Activated naive CD8-positive, alpha-beta T cell treated with anti-CD3 and anti-CD28 coated beads, Interleukin-2, amount 50 U/mL, for 24 hours (primary cell): Measurements from ENCODE around the gene REN.
A peak's percentile ranks its signal among the peaks of the same experiment; 100 is the strongest.

Source experiments
- ATAC-seq: fragments of 150-1000 bp; cut with Tn5 transposase; one replicate; pipeline ENCODE4 v1.10.0; 2021
- DNase-seq: peaks from one replicate; pipeline ENCODE4 v3.0.0; 2021
- H3K27ac Mint-ChIP-seq: one replicate; pipeline ENCODE4 v1.8.0; 2021; ENCODE audit warnings: mild to moderate bottlenecking, mixed read lengths
- H3K27me3 Mint-ChIP-seq: one replicate; pipeline ENCODE4 v1.8.0; 2021; ENCODE audit warnings: mixed read lengths
- H3K36me3 Mint-ChIP-seq: one replicate; pipeline ENCODE4 v1.8.0; 2021; ENCODE audit warnings: low read depth, mixed read lengths
- H3K4me1 Mint-ChIP-seq: one replicate; pipeline ENCODE4 v1.8.0; 2021; ENCODE audit warnings: mixed read lengths
- H3K4me3 Mint-ChIP-seq: one replicate; pipeline ENCODE4 v1.8.0; 2021; ENCODE audit warnings: mild to moderate bottlenecking, moderate library complexity, mixed read lengths
- H3K9me3 Mint-ChIP-seq: one replicate; pipeline ENCODE4 v1.8.0; 2021; ENCODE audit warnings: mixed read lengths

The REN gene

DNA sequence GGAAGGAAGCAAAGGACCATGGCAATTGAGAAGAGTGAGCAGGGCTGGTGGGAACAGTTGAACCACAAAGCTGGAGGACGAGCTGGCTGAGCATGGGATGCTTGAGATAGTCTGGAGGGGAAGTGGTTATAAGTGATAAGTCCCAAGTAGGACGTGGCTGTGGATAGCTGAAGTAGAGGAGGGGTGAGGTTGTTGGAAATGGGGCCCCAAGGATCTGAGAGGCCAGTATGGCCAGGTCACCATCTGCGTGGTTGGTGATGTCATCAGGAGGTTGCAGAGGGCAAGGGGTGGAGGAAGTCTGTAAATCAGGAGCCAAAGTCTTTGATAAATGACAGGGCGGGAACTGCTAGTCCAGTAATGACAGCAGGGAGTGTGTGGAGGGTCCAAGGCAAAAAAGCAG lies 11.0 kb upstream of the REN start:
- Mint-ChIP-seq H3K27me3 (peaks cover 2% of the 10 kb centered on the region), H3K9me3 (peaks cover 2% of the 10 kb centered on the region), H3K4me1 (no peaks in the 10 kb centered on the region), H3K4me3 (no peak overlapping the region), H3K36me3 (no peaks in the 10 kb centered on the region), H3K27ac (no peak overlapping the region)
- no peak for DNase-seq
- no peak for ATAC-seq

DNA sequence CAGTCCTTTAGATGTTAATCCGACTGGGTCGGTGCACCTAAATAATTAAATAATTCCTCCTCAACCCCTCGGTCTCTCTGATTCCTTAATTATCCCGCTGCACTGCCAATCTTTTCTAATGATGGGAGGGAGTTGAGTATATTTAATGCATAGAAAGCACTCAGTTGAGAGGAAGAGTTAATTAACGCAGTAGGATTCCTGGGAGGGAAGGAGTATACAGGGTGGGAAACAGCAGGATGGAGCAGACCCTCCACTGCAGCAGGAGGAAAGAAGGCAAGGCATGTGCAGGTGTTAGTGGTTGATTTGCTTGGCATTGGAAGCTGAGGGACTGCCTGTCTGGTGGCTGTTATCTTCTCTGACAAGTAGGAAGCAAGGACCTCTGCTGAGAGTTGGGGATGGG lies 9.9 kb upstream of the REN start:
- ATAC-seq = no peak
- H3K9me3 Mint-ChIP-seq = peaks cover 9% of the 10 kb centered on the region
- peaks cover 7% of the 10 kb centered on the region for H3K36me3 Mint-ChIP-seq
- H3K27me3 Mint-ChIP-seq = peaks cover 2% of the 10 kb centered on the region
- H3K4me3 Mint-ChIP-seq = no peak overlapping the region
- no peak for DNase-seq
- no peak overlapping the region for H3K27ac Mint-ChIP-seq
- H3K4me1 Mint-ChIP-seq = no peaks in the 10 kb centered on the region

DNA sequence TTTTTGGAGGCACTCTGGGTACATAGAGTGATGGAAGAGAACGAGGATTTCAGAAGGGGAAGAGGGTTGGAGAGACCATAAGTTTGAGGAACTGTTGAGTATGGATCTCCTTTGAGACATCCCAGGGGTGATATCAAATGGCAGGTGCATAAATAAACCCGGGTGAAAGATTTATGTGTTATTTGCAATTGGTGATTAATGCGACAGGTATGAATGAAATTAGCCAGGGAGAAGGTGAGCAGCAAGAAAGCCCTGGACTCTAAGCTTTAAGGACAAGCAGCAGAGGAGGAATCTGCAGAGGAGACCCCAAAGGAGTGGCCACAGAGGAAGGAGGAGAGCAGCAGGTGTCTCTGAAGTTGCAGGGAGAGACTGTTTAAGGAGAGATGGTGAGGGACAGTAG lies 8.8 kb upstream of the REN start:
- no peak overlapping the region for H3K4me3 Mint-ChIP-seq
- DNase-seq (no peak), ATAC-seq (no peak)
- no peaks in the 10 kb centered on the region for H3K4me1 Mint-ChIP-seq
- H3K36me3 Mint-ChIP-seq = peaks cover 10% of the 10 kb centered on the region
- H3K27ac Mint-ChIP-seq = no peak overlapping the region
- H3K27me3 Mint-ChIP-seq = peaks cover 2% of the 10 kb centered on the region
- H3K9me3 Mint-ChIP-seq = peaks cover 19% of the 10 kb centered on the region

DNA sequence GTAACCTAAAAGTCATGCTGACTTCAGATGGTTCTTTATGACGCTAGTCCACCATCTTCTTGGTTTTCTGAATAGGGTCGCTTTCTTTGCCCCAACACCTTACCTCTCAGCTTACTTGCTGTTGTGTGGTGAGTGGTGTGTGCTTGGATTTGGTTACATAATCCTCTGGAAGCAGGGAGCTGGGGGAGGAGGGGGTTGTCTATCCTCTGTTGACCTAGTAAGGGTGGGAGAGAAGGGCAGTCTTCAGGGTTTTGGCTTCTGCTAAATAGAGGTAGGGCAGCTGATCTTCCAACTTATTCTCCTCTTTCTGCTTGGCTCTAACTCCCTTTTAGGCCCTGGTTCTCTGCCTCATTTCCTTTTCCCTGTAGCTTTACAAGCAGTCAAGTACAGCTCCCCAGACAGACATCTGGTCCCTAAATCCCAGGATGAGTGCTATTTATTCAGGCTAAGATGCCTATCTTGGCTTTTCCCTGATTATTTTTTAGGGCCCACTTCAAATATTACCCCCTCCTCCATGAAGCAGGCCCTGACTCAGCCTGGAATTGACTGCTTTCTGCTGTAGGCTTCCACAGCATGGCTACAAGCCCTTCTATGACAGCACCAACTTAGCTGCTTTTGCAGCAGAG lies 6.4 kb upstream of the REN start:
- H3K36me3 Mint-ChIP-seq = peaks cover 10% of the 10 kb centered on the region
- DNase-seq = no peak
- peaks cover 2% of the 10 kb centered on the region for H3K27me3 Mint-ChIP-seq
- H3K9me3 Mint-ChIP-seq = peaks cover 31% of the 10 kb centered on the region
- H3K4me1 Mint-ChIP-seq = no peaks in the 10 kb centered on the region
- no peak for ATAC-seq
- no peak overlapping the region for H3K4me3 Mint-ChIP-seq
- no peak overlapping the region for H3K27ac Mint-ChIP-seq

DNA sequence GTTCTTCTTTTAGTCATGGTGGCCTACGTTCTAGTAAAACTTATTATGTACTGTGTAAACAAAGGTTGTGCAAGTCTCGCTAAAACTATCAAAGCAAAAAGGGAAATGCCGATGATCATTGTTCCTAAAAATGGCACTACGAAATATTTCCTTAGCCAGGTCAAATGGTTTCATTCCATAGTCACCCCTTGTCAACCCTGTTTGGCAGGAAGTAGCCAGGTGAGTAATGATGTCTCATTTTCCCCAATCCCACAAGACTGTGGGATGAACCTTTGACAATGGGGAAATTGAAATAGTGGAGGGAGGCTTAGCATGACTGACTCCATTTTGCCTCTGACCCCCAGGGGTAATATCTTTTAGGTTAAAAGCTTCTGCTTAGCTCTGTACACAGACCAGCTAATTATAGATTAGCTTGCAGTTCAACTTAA lies 5.6 kb upstream of the REN start:
- DNase-seq = no peak
- no peak for ATAC-seq
- Mint-ChIP-seq H3K9me3 (peaks cover 35% of the 10 kb centered on the region), H3K36me3 (peaks cover 10% of the 10 kb centered on the region), H3K27ac (no peak overlapping the region), H3K4me3 (no peak overlapping the region), H3K4me1 (no peaks in the 10 kb centered on the region), H3K27me3 (peaks cover 2% of the 10 kb centered on the region)

DNA sequence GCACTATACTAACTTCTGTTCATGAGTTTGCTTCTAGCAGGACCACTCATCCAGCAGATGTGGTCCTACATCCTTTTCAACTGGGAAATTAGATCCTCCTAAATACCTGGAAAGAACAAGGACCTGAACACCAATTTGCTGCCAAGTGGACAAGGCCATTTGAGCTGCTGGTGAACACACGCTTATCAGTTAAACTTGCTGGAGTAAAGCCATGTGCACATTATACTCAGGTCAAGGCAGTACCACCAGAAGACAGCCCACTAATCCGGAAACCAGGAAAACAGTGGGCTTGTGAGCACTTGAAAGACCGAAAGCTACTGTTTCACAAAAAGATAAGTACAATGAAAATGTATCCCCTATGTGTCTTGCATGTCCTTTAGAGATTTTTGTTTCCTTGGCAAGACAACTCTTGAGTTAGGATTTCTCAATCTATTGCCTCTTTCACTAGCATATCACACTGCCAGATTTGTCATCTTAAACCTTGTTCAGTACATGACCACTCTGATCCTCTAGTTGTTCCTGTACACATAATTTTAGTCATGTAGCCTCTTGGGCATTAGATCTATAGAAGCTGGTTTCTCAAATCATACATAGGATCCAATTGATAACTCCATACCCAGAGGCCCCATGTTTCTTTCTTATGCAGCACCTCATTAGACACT lies 4.5 kb upstream of the REN start:
- H3K9me3 Mint-ChIP-seq = peaks cover 35% of the 10 kb centered on the region
- ATAC-seq = no peak
- H3K27ac Mint-ChIP-seq = no peak overlapping the region
- H3K27me3 Mint-ChIP-seq = peaks cover 2% of the 10 kb centered on the region
- no peak for DNase-seq
- no peak overlapping the region for H3K4me3 Mint-ChIP-seq
- no peaks in the 10 kb centered on the region for H3K4me1 Mint-ChIP-seq
- peaks cover 10% of the 10 kb centered on the region for H3K36me3 Mint-ChIP-seq

DNA sequence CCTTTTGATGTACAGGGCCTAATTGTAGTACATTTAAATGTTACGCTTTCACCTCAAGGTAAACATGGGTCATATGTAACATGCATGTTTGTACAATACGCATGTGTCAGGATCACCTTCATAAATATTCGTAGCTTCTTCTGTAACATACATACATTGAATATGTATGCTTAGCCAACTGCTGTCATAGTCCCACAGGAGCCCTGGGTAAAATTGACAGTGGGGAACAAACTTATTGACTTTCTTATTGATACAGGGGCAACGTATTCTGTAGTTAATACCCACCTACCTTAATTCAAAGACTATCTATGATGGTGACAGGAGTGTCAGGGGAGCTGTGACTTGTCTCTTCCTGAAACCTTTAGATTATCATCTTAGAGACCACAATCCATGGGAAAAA lies 3.7 kb upstream of the REN start:
- peaks cover 10% of the 10 kb centered on the region for H3K36me3 Mint-ChIP-seq
- peaks cover 2% of the 10 kb centered on the region for H3K27me3 Mint-ChIP-seq
- peaks cover 35% of the 10 kb centered on the region for H3K9me3 Mint-ChIP-seq
- H3K27ac Mint-ChIP-seq = no peak overlapping the region
- H3K4me1 Mint-ChIP-seq = no peaks in the 10 kb centered on the region
- no peak for DNase-seq
- no peak overlapping the region for H3K4me3 Mint-ChIP-seq
- no peak for ATAC-seq

DNA sequence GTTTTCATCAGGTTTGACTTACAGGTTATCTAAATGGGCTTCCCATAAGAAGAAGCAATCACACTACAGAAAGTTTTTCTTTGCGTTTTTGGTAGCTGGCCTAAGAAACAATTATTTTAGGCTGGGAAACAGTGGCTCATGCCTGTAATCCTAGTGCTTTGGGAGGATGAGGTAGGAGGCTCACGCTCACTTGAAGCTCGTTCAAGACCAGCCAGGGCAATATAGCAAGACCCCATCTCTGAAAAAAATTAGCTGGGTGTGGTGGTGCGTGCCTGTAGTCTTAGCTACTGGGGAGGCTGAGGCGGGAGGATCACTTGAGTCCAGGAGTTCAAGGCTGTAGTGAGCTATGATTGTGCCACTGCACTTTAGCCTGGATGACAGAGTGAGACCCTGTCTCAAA lies 1.6 kb upstream of the REN start:
- Mint-ChIP-seq H3K4me3 (no peak overlapping the region), H3K27ac (no peak overlapping the region), H3K9me3 (peaks cover 35% of the 10 kb centered on the region), H3K36me3 (peaks cover 10% of the 10 kb centered on the region), H3K27me3 (no peaks in the 10 kb centered on the region), H3K4me1 (no peaks in the 10 kb centered on the region)
- ATAC-seq (no peak), DNase-seq (no peak)

DNA sequence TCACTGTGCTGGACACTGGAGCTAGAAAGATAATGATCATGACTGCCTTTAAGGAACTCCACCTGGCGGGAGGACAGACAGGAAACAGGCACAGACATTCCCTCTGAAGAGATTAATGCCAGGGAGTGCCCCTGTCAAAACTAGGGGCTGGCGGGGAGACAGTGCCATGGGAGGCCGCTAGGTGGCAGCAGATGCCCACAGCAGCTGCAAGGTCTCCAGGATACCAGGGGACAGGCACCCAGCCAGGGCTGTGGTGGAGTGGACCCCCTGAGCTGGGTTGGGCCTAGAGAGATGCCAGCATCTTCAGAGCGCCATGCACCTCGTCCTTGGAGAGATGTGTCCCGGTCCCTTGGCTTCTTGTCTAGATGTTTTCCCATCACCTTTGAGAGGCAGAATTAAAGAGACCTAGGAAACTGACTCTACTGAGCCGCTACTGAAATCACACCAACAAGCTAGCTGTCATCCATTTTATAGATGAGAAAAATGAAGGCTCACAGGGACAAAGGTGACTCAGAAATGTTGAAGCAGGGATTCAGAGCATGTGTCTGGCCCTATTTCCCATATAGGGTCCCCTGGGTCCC lies 3.6 kb downstream of the REN start:
- Mint-ChIP-seq H3K27me3 (peaks cover 1% of the 10 kb centered on the region), H3K27ac (no peak overlapping the region)

DNA sequence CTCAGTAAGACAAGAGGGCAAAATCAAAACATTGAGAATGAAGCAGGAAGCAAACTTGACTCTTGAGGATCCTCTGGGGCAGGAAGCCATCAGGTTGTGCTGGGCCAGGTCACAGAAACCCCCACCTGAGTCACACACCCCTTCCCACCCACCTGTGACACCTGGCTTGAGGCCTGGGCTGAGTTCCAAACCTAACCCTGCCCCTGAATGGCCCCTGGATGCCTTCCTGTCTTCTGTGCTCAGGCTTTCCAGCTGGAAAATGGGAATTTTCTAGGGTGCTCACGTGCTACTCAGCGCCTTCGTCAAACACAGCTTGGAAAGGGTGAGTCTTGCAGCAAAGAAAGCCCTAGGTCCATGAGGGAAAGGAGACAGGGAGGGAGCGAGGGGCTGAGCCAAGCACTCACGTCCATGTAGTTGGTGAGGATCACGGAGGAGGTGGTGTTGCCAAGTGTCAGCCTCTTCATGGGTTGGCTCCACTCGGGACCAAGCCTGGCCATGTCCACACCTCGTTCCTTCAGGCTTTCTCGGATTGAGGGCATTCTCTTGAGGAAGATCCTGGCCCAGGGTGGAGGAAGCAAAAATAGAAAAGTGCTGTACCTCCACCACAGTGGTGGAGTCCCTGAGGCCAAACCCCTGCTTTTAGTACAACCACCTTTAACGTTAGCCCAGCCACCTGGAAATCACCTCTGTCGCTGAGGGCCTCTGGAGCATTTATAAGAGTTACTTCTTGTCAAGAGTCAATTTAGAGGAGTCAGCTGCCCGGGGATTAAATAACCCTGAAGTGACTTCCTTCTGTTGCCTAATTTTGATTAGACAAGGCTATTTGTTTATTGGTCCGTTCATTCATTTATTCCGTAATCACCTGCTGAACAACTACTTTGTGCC lies 4.3 kb downstream of the REN start:
- no peaks in the 10 kb centered on the region for H3K36me3 Mint-ChIP-seq
- no peaks in the 10 kb centered on the region for H3K4me1 Mint-ChIP-seq
- ATAC-seq (no peak), DNase-seq (no peak)
- peaks cover 1% of the 10 kb centered on the region for H3K27me3 Mint-ChIP-seq
- no peaks in the 10 kb centered on the region for H3K9me3 Mint-ChIP-seq
- H3K27ac Mint-ChIP-seq = no peak overlapping the region
- no peak overlapping the region for H3K4me3 Mint-ChIP-seq

More for the DNA sequence above, 3.6 kb downstream of the REN start:
- Mint-ChIP-seq H3K36me3 (no peaks in the 10 kb centered on the region), H3K4me1 (no peaks in the 10 kb centered on the region), H3K9me3 (peaks cover 4% of the 10 kb centered on the region), H3K4me3 (no peak overlapping the region)
- DNase-seq (peak; percentile 83), ATAC-seq (peak; percentile 89)

DNA sequence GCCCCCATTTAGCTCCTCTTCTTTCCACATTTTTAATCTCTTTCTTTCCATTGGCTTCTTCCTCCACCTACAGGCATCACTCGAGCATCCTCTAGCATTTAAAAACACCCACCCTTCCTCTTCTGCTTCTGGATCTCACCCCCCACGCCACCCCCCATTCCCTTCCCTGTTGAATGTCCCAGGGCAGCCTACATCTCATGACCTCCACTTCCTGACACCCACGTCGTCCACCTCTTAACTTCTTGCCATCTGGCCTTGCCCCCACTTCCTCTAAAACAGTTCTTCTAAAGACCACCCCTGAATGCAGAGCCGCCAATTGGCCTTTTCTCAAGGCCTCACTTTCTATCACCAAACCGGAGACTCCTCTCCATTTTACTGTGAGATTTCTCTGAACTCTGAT lies 8.2 kb downstream of the REN start:
- no peak overlapping the region for H3K4me3 Mint-ChIP-seq
- peaks cover 1% of the 10 kb centered on the region for H3K27me3 Mint-ChIP-seq
- ATAC-seq = no peak
- no peaks in the 10 kb centered on the region for H3K9me3 Mint-ChIP-seq
- no peaks in the 10 kb centered on the region for H3K36me3 Mint-ChIP-seq
- H3K4me1 Mint-ChIP-seq = no peaks in the 10 kb centered on the region
- peak overlapping the region; percentile 16 for H3K27ac Mint-ChIP-seq
- DNase-seq = no peak

DNA sequence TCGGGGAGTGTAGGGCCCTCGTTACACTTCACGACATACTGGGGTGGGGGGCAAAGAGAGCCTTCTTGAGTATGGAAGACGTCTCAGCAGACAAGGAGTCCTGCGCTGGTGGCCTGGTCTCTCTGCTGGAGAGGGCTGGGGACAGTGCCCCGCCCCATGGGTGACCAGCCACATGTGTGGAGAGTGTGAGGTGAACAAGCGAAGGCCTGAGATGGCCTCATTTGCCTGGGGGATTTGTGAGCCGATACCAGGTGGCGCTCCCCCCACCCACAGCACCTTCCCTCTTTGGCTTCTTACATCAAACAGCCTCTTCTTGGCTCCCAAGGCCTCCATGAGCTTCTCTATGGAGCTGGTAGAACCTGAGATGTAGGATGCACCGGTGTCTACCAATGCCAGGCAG lies 10.3 kb downstream of the REN start:
- Mint-ChIP-seq H3K4me1 (peaks cover 3% of the 10 kb centered on the region), H3K27ac (no peak overlapping the region), H3K36me3 (no peaks in the 10 kb centered on the region), H3K27me3 (no peaks in the 10 kb centered on the region), H3K9me3 (no peaks in the 10 kb centered on the region), H3K4me3 (no peak overlapping the region)
- DNase-seq = no peak
- ATAC-seq = no peak

DNA sequence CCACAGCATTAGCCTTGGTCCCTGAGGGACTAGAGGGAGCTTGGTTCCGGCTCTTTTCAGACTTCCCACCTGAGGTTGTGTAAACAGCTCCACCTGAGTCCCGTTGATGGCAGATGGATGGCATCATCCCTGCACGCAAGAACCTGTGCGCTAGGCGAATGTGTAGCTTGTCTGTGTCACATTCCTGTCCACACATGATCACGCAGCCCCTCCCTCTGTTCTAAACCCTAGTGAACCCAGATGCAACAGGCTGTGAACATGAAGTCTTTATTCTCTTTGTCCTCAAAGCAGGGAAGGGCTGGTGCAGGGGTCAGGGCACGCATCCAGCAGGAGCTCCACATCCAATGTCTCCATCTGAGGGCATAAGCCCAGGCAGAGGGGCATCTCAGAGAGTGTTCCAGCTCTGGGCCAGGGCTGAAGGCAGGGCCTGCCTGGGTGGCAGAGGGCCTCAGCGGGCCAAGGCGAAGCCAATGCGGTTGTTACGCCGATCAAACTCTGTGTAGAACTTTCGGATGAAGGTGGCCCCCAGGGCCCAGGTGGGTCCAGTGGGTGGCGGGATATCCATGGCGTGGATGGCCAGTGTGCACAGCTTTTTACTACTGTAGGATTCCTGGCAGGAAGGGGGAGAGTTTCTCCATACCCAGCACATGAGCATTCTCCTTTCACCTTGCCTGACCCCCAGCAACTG lies 11.4 kb downstream of the REN start:
- H3K27me3 Mint-ChIP-seq = peaks cover 3% of the 10 kb centered on the region
- no peak overlapping the region for H3K27ac Mint-ChIP-seq
- no peak overlapping the region for H3K4me3 Mint-ChIP-seq
- no peaks in the 10 kb centered on the region for H3K9me3 Mint-ChIP-seq
- ATAC-seq (no peak), DNase-seq (no peak)
- no peaks in the 10 kb centered on the region for H3K36me3 Mint-ChIP-seq
- peaks cover 5% of the 10 kb centered on the region for H3K4me1 Mint-ChIP-seq

DNA sequence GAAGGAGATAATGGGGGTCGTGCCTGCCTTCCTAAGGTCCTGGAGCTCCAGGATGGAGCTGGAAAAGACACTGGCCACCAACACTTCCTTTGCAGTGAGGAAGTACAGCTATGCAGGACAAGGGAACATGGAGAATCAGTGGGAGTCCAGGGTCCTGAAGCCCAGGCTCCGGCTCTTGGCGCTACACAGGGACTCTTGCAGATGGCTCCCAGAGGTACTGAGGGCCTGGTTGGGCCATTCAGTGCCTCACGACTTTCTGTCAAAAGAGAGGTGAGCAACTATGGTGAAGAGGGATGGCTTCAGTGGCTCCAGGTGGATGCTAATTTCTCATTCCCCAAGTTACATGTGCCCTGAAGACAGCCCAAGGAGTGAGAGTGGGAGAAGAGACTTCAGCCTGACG lies 12.5 kb downstream of the REN start:
- no peak overlapping the region for H3K4me3 Mint-ChIP-seq
- no peak overlapping the region for H3K27ac Mint-ChIP-seq
- DNase-seq = no peak
- no peaks in the 10 kb centered on the region for H3K9me3 Mint-ChIP-seq
- H3K36me3 Mint-ChIP-seq = no peaks in the 10 kb centered on the region
- no peak for ATAC-seq
- peaks cover 5% of the 10 kb centered on the region for H3K4me1 Mint-ChIP-seq
- H3K27me3 Mint-ChIP-seq = peaks cover 3% of the 10 kb centered on the region
